ENCODE results near the gene APOBR. TPM values are rescaled to one million over a fixed set of nuclear protein-coding genes. Genes with fewer than 3 reads are reported as not detected.

Gene APOBR
- total RNA-seq, 1 experiment from 2014 or later, result 0.09 TPM

GRCh38 chr16:28513484-28514181 lies 19.2 kb downstream of the APOBR start:
- no peak overlapping the region for H3K27ac Mint-ChIP-seq (ENCODE audit: low read depth, unreplicated experiment)
- ChIA-PET POLR2A (no interaction called here), CTCF (interaction anchor here (1.3 kb wide), 1 partner anchor 36 kb away, joined by 3 read pairs; no protein-coding TSS in a partner anchor)
- no peak for TF ChIP-seq CTCF (IDR thresholded peaks at IDR 0.05; ENCODE audit: unreplicated experiment)
- no peak overlapping the region for H3K4me3 Mint-ChIP-seq (ENCODE audit: unreplicated experiment)
- no TSS peak for BruUV-seq (replicated peaks)
- DNase-seq (ENCODE audit: unreplicated experiment), result no peak
- H3K9me3 Mint-ChIP-seq (ENCODE audit: unreplicated experiment), result no peaks in the 10 kb centered on the region
- H3K36me3 Mint-ChIP-seq (ENCODE audit: insufficient read depth, unreplicated experiment), result no peaks in the 10 kb centered on the region
- H3K4me1 Mint-ChIP-seq (ENCODE audit: insufficient read depth, unreplicated experiment), result no peaks in the 10 kb centered on the region
- H3K27me3 Mint-ChIP-seq (ENCODE audit: insufficient read depth, unreplicated experiment), result no peaks in the 10 kb centered on the region
- intact Hi-C loops (cut with micrococcal nuclease), result no loop called here

GRCh38 chr16:28514246-28514645 lies 19.8 kb downstream of the APOBR start:
- H3K27me3 Mint-ChIP-seq (ENCODE audit: insufficient read depth, unreplicated experiment), result no peaks in the 10 kb centered on the region
- no peak overlapping the region for H3K4me3 Mint-ChIP-seq (ENCODE audit: unreplicated experiment)
- BruUV-seq (replicated peaks), result no TSS peak
- no peaks in the 10 kb centered on the region for H3K36me3 Mint-ChIP-seq (ENCODE audit: insufficient read depth, unreplicated experiment)
- no peaks in the 10 kb centered on the region for H3K4me1 Mint-ChIP-seq (ENCODE audit: insufficient read depth, unreplicated experiment)
- POLR2A ChIA-PET, result no interaction called here
- CTCF ChIA-PET, result interaction anchor here (0.6 to 1.3 kb wide), 4 partner anchors 35 to 1178 kb away, joined by 3 to 4 read pairs (median 4); no protein-coding TSS in a partner anchor
- no peak for TF ChIP-seq CTCF (IDR thresholded peaks at IDR 0.05; ENCODE audit: unreplicated experiment)
- no peaks in the 10 kb centered on the region for H3K9me3 Mint-ChIP-seq (ENCODE audit: unreplicated experiment)
- intact Hi-C loops (cut with micrococcal nuclease), result no loop called here
- H3K27ac Mint-ChIP-seq (ENCODE audit: low read depth, unreplicated experiment), result no peak overlapping the region
- DNase-seq (ENCODE audit: unreplicated experiment), result no peak

GRCh38 chr16:28520672-28521071 lies 26.2 kb downstream of the APOBR start:
- no peak for TF ChIP-seq CTCF (IDR thresholded peaks at IDR 0.05; ENCODE audit: unreplicated experiment)
- intact Hi-C loops (cut with micrococcal nuclease), result no loop called here
- CTCF ChIA-PET, result no interaction called here
- DNase-seq (ENCODE audit: unreplicated experiment), result no peak
- H3K36me3 Mint-ChIP-seq (ENCODE audit: insufficient read depth, unreplicated experiment), result no peaks in the 10 kb centered on the region
- H3K4me3 Mint-ChIP-seq (ENCODE audit: unreplicated experiment), result no peak overlapping the region
- POLR2A ChIA-PET, result interaction anchor here (1.3 kb wide), 1 partner anchor 29 kb away, joined by 3 read pairs; the partner anchor contains the start of gene CLN3
- H3K9me3 Mint-ChIP-seq (ENCODE audit: unreplicated experiment), result no peaks in the 10 kb centered on the region
- H3K27ac Mint-ChIP-seq (ENCODE audit: low read depth, unreplicated experiment), result no peak overlapping the region
- no TSS peak for BruUV-seq (replicated peaks)
- H3K27me3 Mint-ChIP-seq (ENCODE audit: insufficient read depth, unreplicated experiment), result no peaks in the 10 kb centered on the region
- no peaks in the 10 kb centered on the region for H3K4me1 Mint-ChIP-seq (ENCODE audit: insufficient read depth, unreplicated experiment)

GRCh38 chr16:28521436-28521835 lies 27.0 kb downstream of the APOBR start:
- no peaks in the 10 kb centered on the region for H3K4me1 Mint-ChIP-seq (ENCODE audit: insufficient read depth, unreplicated experiment)
- CTCF ChIA-PET, result no interaction called here
- no TSS peak for BruUV-seq (replicated peaks)
- TF ChIP-seq CTCF (IDR thresholded peaks at IDR 0.05; ENCODE audit: unreplicated experiment), result no peak
- DNase-seq (ENCODE audit: unreplicated experiment), result no peak
- no peaks in the 10 kb centered on the region for H3K9me3 Mint-ChIP-seq (ENCODE audit: unreplicated experiment)
- POLR2A ChIA-PET, result interaction anchor here (1.3 kb wide), 1 partner anchor 30 kb away, joined by 3 read pairs; the partner anchor contains the start of gene CLN3
- no peaks in the 10 kb centered on the region for H3K27me3 Mint-ChIP-seq (ENCODE audit: insufficient read depth, unreplicated experiment)
- no peaks in the 10 kb centered on the region for H3K36me3 Mint-ChIP-seq (ENCODE audit: insufficient read depth, unreplicated experiment)
- no peak overlapping the region for H3K27ac Mint-ChIP-seq (ENCODE audit: low read depth, unreplicated experiment)
- intact Hi-C loops (cut with micrococcal nuclease), result no loop called here
- H3K4me3 Mint-ChIP-seq (ENCODE audit: unreplicated experiment), result no peak overlapping the region
